ENCODE measurements around the gene ADORA2A.

- TF ChIP-seq ZNF384 (IDR thresholded peaks at IDR 0.05), result no peak
- TF ChIP-seq FOXK2 (IDR thresholded peaks at IDR 0.05), result no peak
- TF ChIP-seq FOXM1 (IDR thresholded peaks at IDR 0.05; ENCODE audit: borderline replicate concordance), result no peak
- no peak for TF ChIP-seq TARDBP (IDR thresholded peaks at IDR 0.05)
- TF ChIP-seq ELF4 (IDR thresholded peaks at IDR 0.05), result no peak
- no peak for TF ChIP-seq CTBP1 (IDR thresholded peaks at IDR 0.05; ENCODE audit: borderline replicate concordance)
- TF ChIP-seq SUZ12 (IDR thresholded peaks at IDR 0.05), result no peak
- TF ChIP-seq LEF1 (IDR thresholded peaks at IDR 0.05; ENCODE audit: borderline replicate concordance), result no peak
These were observed 22.7 kb upstream of the ADORA2A start for GRCh38 chr22:24404561-24405275.
